ENCODE measurements around the gene ETV3L. TPM values are rescaled to one million over a fixed set of nuclear protein-coding genes. Genes with fewer than 3 reads are reported as not detected.

Gene ETV3L
- total and polyA plus RNA-seq, 2 experiments from 2014 or later, result not detected

DNA sequence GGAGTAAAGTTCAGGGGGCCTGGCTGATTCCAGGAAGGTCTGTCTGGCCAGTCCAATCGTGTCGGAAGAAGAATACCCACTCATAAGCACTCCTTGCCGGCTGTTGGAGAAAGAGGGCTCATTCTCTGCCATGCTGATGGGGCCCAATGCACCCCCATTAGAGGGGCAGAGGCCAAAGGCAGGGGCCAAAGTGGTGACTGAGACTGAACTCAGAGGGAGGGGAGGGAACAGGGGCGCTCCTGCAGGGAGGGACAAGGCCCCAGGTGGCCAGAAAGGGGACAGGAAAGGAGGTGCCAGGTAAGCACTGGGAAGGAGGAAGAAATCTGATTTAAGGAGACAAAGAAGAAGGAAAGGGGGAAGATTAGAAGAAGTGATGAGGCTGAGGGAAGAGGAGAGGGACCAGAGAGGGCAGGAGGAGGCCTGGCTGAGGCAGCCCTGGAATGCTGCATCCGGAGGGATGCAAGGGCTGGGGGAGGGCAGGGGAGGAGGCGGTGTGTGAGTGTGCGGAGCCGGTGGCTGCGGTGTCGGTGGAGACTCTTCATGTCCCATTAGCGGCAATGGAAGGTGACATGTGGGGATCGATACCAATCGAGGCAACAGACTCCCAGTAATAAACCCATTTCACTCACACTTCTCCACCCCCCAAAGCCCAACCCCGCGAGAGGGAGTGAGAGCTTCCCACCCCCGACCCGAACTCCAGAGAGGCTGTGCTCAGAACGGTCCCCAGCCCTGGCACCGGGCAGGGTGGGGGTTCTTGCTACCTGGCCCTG, 12.0 kb upstream of the ETV3L start:
- Histone ChIP-seq H3K79me2 (ENCODE audit: insufficient read depth) (no peaks in the 10 kb centered on the region), H3K4me1 (ENCODE audit: insufficient read depth) (peaks cover 10% of the 10 kb centered on the region), H3K9ac (no peak overlapping the region), H2AFZ (no peak overlapping the region), H3K27me3 (replicated peaks; ENCODE audit: insufficient read depth) (no peaks in the 10 kb centered on the region), H3K9me3 (ENCODE audit: low read depth) (no peaks in the 10 kb centered on the region), H3K4me2 (ENCODE audit: unreplicated experiment) (no peak overlapping the region), H3F3A (ENCODE audit: insufficient read depth) (0 out of 2 replicates have a peak, but pooled peaks cover 4% of the 10 kb centered on the region), H3K36me3 (ENCODE audit: low read depth) (no peaks in the 10 kb centered on the region), H3K27ac (no peak overlapping the region), H4K20me1 (ENCODE audit: insufficient read depth) (no peaks in the 10 kb centered on the region), H3K4me3 (no peak overlapping the region), H3K9me2 (ENCODE audit: insufficient read depth) (no peaks in the 10 kb centered on the region)
- 71 to 77% methylated on average over 9 to 19 of the region's 19 CpGs for WGBS, 2 experiments (ENCODE audit: low coverage in 1 of 2, low lambda C conversion rate in 2 of 2, missing lambda C conversion rate in 2 of 2)
- TF ChIP-seq EZH2 (IDR thresholded peaks at IDR 0.05; ENCODE audit: insufficient read depth, poor library complexity, severe bottlenecking), result no peak
- no peak for TF ChIP-seq EZH2phosphoT487 (IDR thresholded peaks at IDR 0.05; ENCODE audit: insufficient read depth, low read depth)
- DNase-seq, result no peak
- in situ Hi-C loops (cut with MboI), result no loop called here

DNA sequence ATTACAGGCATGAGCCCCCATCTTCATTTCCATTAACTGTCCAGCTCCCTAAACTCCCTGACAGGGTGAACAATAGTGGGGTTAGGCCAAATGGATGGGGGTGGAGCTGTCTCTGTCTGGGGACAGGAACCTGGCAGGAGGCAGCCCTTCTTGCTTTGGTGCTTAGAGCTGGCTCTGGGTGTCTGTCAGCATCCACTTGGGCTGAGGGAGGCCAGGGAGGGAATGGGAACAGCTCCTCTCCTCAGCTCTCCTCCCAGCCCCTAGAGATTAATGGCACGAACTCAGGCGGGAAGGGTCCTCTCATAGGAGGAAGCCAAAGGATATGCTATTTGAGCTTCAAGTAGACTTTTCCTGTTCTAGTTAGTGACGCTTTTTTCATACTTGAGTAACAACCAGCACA, 11.1 kb upstream of the ETV3L start:
- in situ Hi-C loops (cut with MboI), result no loop called here
- Histone ChIP-seq H3K27me3 (replicated peaks; ENCODE audit: insufficient read depth) (no peaks in the 10 kb centered on the region), H3K4me3 (no peak overlapping the region), H3K4me1 (ENCODE audit: insufficient read depth) (peaks cover 18% of the 10 kb centered on the region), H2AFZ (no peak overlapping the region), H3K9me2 (ENCODE audit: insufficient read depth) (no peaks in the 10 kb centered on the region), H3K9ac (no peak overlapping the region), H3K27ac (no peak overlapping the region), H3K9me3 (ENCODE audit: low read depth) (no peaks in the 10 kb centered on the region), H3K79me2 (ENCODE audit: insufficient read depth) (no peaks in the 10 kb centered on the region), H3F3A (ENCODE audit: insufficient read depth) (0 out of 2 replicates have a peak, but pooled peaks cover 4% of the 10 kb centered on the region), H3K36me3 (ENCODE audit: low read depth) (no peaks in the 10 kb centered on the region), H3K4me2 (ENCODE audit: unreplicated experiment) (no peak overlapping the region), H4K20me1 (ENCODE audit: insufficient read depth) (no peaks in the 10 kb centered on the region)
- 95 to 100% methylated on average over 3 of the region's 3 CpGs for WGBS, 2 experiments (ENCODE audit: low coverage in 1 of 2, low lambda C conversion rate in 2 of 2, missing lambda C conversion rate in 2 of 2)
- no peak for TF ChIP-seq EZH2phosphoT487 (IDR thresholded peaks at IDR 0.05; ENCODE audit: insufficient read depth, low read depth)
- no peak for DNase-seq

DNA sequence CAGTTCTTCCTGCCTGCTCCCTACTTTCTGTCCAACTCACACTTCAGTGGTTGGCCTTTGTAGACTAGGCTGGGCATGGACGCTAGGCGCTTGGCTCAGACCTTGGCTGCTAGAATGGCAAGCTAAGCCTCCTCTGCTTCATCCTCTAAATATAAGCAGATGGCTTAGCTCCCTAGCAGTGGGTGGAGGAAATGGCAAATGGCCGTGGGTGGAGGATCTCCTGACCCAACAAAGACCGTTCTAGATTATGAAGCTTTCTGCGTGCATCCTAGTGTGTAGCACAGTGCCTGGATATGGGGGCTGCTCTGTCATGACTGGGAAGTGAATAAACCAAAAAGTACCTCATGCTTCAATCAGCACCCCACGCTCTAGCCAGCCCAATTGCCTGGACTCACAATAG, 10.4 kb upstream of the ETV3L start:
- H3K4me2 ChIP-seq (ENCODE audit: unreplicated experiment), result no peak overlapping the region
- H3K4me3 ChIP-seq, result no peak overlapping the region
- TF ChIP-seq EZH2phosphoT487 (IDR thresholded peaks at IDR 0.05; ENCODE audit: insufficient read depth, low read depth) (no peak), EZH2 (IDR thresholded peaks at IDR 0.05; ENCODE audit: insufficient read depth, poor library complexity, severe bottlenecking) (no peak)
- no peaks in the 10 kb centered on the region for H3K36me3 ChIP-seq (ENCODE audit: low read depth)
- in situ Hi-C loops (cut with MboI), result no loop called here
- no peaks in the 10 kb centered on the region for H3K9me2 ChIP-seq (ENCODE audit: insufficient read depth)
- H3K9me3 ChIP-seq (ENCODE audit: low read depth), result no peaks in the 10 kb centered on the region
- peak; percentile 62 for DNase-seq
- H3F3A ChIP-seq (ENCODE audit: insufficient read depth), result 0 out of 2 replicates have a peak, but pooled peaks cover 4% of the 10 kb centered on the region
- H3K9ac ChIP-seq, result no peak overlapping the region
- 22 to 27% methylated on average over 6 of the region's 6 CpGs for WGBS, 2 experiments (ENCODE audit: low coverage in 1 of 2, low lambda C conversion rate in 2 of 2, missing lambda C conversion rate in 2 of 2)
- peaks cover 18% of the 10 kb centered on the region for H3K4me1 ChIP-seq (ENCODE audit: insufficient read depth)
- H3K27me3 ChIP-seq (replicated peaks; ENCODE audit: insufficient read depth), result no peaks in the 10 kb centered on the region
- no peak overlapping the region for H3K27ac ChIP-seq
- no peaks in the 10 kb centered on the region for H4K20me1 ChIP-seq (ENCODE audit: insufficient read depth)
- no peak overlapping the region for H2AFZ ChIP-seq
- no peaks in the 10 kb centered on the region for H3K79me2 ChIP-seq (ENCODE audit: insufficient read depth)

DNA sequence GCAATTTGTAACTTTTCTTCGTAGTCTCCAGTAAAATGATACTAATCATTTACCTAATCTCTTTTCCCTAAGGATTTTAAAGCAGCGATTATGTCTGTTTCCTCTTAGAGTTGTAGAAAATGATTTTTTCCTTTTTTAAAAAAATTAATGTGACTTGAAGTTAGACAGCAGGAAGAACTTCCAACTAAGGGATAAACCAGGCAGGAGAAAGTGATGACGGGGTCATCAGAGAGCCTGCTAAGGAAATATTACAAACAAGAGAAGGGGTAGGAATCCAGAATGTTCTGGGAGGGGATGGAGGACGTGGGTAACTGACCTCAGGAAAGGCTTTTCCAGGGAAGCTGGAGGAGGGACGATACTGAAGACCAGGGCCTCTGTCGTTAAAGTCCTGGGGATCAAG, 8.8 kb upstream of the ETV3L start:
- no peaks in the 10 kb centered on the region for H3K27me3 ChIP-seq (replicated peaks; ENCODE audit: insufficient read depth)
- H3K4me3 ChIP-seq, result no peak overlapping the region
- H3K9me3 ChIP-seq (ENCODE audit: low read depth), result no peaks in the 10 kb centered on the region
- DNase-seq, result no peak
- H3K36me3 ChIP-seq (ENCODE audit: low read depth), result no peaks in the 10 kb centered on the region
- H3K79me2 ChIP-seq (ENCODE audit: insufficient read depth), result no peaks in the 10 kb centered on the region
- WGBS, 2 experiments (ENCODE audit: low coverage in 1 of 2, low lambda C conversion rate in 2 of 2, missing lambda C conversion rate in 2 of 2), result 65 to 73% methylated on average over 6 of the region's 6 CpGs
- H3K9me2 ChIP-seq (ENCODE audit: insufficient read depth), result no peaks in the 10 kb centered on the region
- no peak overlapping the region for H3K27ac ChIP-seq
- H3K9ac ChIP-seq, result no peak overlapping the region
- in situ Hi-C loops (cut with MboI), result no loop called here
- H4K20me1 ChIP-seq (ENCODE audit: insufficient read depth), result no peaks in the 10 kb centered on the region
- H2AFZ ChIP-seq, result no peak overlapping the region
- no peak overlapping the region for H3K4me2 ChIP-seq (ENCODE audit: unreplicated experiment)
- H3K4me1 ChIP-seq (ENCODE audit: insufficient read depth), result peaks cover 18% of the 10 kb centered on the region
- no peak for TF ChIP-seq EZH2phosphoT487 (IDR thresholded peaks at IDR 0.05; ENCODE audit: insufficient read depth, low read depth)
- TF ChIP-seq EZH2 (IDR thresholded peaks at IDR 0.05; ENCODE audit: insufficient read depth, poor library complexity, severe bottlenecking), result no peak
- 0 out of 2 replicates have a peak, but pooled peaks cover 4% of the 10 kb centered on the region for H3F3A ChIP-seq (ENCODE audit: insufficient read depth)

Measured in GM23248 (cell line).